GM21367 (cell line): ENCODE data around the gene S100A9.

Experiments
- ATAC-seq: cut with Tn5 transposase; IDR thresholded peaks from one replicate; pipeline ENCODE4 v1.9.1; 2021; ENCODE audit not compliant: unreplicated experiment

S100A9 gene

DNA sequence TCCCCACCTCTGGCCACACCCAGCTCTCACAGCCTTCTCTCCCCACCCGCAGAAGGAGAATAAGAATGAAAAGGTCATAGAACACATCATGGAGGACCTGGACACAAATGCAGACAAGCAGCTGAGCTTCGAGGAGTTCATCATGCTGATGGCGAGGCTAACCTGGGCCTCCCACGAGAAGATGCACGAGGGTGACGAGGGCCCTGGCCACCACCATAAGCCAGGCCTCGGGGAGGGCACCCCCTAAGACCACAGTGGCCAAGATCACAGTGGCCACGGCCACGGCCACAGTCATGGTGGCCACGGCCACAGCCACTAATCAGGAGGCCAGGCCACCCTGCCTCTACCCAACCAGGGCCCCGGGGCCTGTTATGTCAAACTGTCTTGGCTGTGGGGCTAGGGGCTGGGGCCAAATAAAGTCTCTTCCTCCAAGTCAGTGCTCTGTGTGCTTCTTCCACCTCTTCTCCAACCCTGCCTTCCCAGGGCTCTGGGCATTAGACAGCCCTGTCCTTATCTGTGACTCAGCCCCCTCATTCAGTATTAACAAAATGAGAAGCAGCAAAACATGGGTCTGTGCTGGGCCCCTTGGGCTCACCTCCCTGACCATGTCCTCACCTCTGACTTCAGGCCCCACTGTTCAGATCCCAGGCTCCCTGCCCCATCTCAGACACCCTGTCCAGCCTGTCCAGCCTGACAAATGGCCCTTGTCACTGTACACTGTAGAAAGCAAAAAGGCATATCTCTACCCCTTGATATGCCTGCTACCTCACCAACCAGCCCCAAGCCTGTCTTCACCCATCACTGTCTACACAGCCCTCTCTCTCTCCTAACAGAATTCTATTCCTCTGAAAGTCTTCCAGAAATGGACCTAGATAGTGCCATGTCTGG lies 3.2 kb downstream of the S100A9 start:
- ATAC-seq = no peak

GRCh38 chr1:153361480-153362109 lies 3.9 kb downstream of the S100A9 start:
- ATAC-seq = no peak

DNA sequence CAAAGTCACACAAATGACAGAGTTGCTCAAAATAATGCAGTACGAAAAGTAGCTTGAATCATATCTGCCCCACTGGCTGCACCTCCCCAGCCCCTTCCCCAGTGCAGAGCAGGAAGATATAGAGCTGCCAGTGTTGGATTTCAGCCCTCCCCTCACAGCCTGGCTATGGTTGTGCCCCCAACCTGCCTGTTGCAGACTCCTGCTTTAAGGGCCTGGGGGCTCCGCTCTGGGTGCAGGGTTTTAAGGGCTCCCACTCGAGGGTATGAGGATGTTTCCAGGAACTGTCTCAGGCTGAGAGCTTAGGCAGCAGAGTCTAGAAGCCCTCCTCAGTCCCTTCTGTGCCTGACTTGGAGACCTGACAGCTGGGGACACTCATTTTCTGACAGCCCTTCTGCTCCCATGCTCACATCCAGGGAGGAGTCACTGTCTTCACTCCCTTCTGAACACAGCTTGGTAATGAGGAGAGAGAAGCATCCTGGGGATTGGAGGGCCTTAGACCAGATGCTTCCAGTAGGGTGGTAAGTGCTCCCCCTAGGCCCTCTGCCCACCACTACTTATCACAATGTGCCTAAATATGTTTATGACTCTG lies 4.6 kb downstream of the S100A9 start:
- ATAC-seq = no peak

GRCh38 chr1:153363641-153364040 lies 6.0 kb downstream of the S100A9 start:
- ATAC-seq = no peak

GRCh38 chr1:153364156-153364555 lies 6.5 kb downstream of the S100A9 start:
- no peak for ATAC-seq

DNA sequence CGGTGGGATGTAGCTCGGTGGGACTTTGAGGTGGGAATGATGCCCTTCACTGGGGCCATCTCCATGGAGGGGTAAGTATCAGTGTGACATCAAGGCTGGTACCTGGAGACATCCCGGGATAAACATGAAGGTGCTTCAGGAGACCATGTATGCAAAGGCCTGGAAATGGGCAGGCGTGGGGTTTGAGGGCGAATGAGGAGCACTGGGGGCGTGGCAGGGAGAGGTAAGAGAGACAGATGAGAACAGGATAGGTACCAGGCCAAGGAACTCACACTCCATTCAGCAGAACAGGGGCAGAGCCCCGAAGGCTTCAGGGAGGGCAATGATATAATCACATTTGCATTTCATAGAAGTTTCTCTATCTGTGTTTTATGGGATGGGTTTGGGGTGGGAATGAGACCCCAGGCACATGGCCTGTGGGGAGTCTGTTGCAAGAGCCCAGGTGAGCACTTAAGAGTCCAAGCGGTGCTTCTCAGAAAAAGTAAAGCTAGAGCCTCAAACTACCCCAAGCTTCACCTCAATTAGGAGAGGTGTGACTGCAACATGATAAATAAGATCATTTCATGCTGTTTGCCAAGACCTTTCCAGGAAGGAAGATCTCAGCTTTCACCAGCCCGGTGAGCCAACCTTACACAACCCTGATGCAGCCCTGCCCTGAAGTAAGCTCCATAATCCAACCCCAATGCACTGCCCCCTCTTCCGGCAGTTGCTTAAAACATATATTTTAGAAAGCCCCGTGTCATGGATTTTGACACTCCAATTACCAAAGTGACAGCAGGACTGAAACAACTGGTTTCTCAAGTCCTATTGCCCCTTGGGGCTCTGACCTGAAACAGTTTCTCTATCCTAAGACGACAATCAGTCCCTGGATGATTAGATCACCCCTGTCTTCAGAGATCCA lies 7.4 kb downstream of the S100A9 start:
- ATAC-seq = no peak

DNA sequence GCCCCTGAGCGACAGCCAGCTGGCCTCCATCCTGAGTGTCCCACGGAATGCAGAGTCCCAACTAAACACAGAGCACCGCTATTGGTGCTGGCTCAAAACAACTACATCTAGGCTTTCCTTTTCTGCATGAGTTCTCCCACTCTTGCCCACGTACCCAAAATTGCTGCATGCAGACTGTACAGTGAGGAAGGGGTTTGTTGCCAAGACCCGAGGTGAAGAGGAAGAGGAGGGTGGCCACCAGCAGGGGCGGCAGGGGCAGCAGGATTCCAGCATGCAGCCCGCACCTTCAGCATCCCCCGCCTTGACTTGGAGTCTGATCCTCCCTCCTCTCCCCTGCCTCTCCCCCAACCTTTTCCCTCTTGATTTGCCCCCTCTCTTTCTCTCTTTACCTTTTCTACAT lies 8.0 kb downstream of the S100A9 start:
- ATAC-seq = no peak

- ATAC-seq = no peak
Observed at GRCh38 chr1:153366261-153366660, 8.6 kb downstream of the S100A9 start.

DNA sequence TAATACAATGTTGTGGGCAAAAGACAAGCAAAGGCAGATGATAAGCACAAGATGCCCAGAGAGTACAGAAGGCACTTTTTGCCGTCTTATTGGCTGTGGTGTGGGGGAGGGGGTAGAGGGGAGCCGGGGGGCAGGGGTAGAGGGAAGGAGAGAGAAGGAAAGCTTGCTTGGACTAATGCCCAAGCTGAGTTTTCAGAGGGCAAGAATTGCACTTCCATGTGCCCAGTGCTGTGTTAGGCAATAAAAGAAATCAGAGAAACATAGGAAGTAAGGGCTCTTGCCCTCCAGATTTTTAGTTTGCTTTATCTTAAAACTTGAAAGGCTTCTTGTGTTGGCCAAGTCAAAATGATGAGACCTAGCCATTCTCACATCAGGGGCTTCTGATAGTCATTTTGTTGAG lies 9.4 kb downstream of the S100A9 start:
- ATAC-seq = no peak

DNA sequence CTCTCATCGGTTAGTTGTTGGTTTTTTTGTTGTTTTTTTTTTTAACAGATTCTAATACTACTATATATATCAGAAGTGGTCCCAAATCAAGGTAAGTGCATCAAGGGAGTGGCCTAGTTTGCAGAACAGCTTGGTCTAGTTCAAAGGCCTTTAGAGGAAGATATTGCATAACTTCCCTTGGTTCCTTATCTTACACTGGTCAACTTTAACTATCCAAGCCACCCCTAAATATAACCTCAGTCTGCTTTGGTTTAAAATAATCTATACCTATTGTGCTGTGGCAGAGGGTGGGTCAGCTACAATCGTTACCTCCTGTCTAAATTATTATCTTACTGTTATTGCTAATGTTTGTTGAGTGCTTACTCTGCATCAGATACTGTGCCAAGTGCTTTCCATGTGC lies 10.8 kb downstream of the S100A9 start:
- no peak for ATAC-seq

GRCh38 chr1:153370146-153370545 lies 12.5 kb downstream of the S100A9 start:
- no peak for ATAC-seq

DNA sequence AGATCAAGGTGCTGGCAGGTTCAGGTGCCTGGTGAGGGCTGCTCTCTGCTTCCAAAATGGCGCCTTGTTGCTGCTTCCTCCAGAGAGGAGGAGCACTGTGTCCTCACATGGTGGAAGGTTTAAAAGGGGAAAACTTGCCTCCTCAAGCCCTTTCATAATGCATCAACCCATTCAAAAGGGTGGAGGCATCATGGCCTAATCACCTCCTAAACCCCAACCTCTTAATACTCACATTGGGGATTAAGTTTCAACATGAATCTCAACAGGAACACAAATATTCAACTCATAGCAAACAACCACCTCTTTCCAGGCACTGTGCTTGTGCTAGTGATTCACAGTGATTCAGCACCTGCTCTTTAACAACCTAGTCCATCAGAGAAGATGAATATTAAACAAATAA lies 13.6 kb downstream of the S100A9 start:
- ATAC-seq = no peak

GRCh38 chr1:153372571-153372970 lies 14.9 kb downstream of the S100A9 start:
- no peak for ATAC-seq

- ATAC-seq = no peak
Observed at GRCh38 chr1:153374071-153374470, 16.4 kb downstream of the S100A9 start.

- no peak for ATAC-seq
Observed at GRCh38 chr1:153375511-153375910, 17.9 kb downstream of the S100A9 start, which contains the start of gene S100A12. TSS of gene S100A12 (minus strand) at chr1:153375621. CDS start at chr1:153374592, 1,029 bp downstream.

GRCh38 chr1:153379591-153379990 lies 21.9 kb downstream of the S100A9 start:
- no peak for ATAC-seq

DNA sequence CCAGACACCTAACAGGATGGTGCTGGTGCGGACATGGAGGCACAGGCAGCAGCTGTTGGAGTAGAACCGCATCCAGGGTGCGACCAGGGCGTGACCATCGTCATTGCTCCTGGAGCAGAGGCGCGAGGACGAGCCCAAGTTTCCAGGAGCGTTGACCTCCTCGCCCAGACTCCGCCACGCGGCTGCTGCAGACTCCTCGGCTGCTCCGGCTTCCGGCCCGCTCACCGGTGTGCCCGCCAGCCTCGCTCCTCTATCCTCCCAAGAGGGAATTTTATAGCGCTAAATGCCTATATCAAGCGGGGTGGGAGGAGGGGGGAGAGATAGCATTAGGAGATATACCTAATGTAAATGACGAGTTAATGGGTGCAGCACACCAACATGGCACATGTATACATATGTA lies 23.1 kb downstream of the S100A9 start:
- no peak for ATAC-seq

- no peak for ATAC-seq
Observed at GRCh38 chr1:153384958-153385580, 27.4 kb downstream of the S100A9 start.

- no peak for ATAC-seq
Observed at GRCh38 chr1:153386500-153386901, 28.8 kb downstream of the S100A9 start.

DNA sequence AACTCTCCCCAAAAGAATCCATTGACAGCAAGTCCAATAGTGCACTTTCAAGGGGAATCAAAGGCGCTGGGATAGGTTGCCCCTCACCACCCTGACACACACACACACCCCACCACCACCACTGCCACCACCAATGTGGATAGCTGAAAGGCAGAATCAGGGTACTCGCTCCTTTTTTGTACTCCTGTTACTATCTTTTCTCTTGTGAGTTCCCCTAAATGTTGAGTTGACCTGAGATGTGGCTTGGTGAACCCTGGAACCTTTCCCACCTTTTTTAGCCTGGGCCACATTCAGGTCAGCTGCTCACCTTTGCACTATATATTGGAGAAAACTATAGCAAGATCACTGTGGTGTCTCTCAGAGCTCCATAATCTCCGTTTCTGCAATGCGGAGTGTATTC lies 29.3 kb downstream of the S100A9 start:
- ATAC-seq = no peak

- no peak for ATAC-seq
Observed at GRCh38 chr1:153387785-153388184, 30.1 kb downstream of the S100A9 start.
